22Rv1 (cell line): ENCODE measurements around the gene NRM.

Experiments
- H3K27ac ChIP-seq: fragments of 450-650 bp; 2 replicates; pipeline ENCODE4 v1.5.1; 2017
- ZFX ChIP-seq: fragments of 450-650 bp; IDR thresholded peaks from 2 replicates; pipeline ENCODE4 v1.6.1; 2017; ENCODE audit warnings: antibody characterized with exemption, borderline replicate concordance
- TF ChIP-seq, protein P1 (sequence below): fragments of 450-650 bp; IDR thresholded peaks from 2 replicates; pipeline ENCODE4 v1.5.1; 2017; ENCODE audit warnings: mild to moderate bottlenecking

The NRM gene, protein sequence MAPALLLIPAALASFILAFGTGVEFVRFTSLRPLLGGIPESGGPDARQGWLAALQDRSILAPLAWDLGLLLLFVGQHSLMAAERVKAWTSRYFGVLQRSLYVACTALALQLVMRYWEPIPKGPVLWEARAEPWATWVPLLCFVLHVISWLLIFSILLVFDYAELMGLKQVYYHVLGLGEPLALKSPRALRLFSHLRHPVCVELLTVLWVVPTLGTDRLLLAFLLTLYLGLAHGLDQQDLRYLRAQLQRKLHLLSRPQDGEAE

GRCh38 chr6:30690403-30691207 is at the start of gene NRM:
Gene NRM, minus strand, starts transcription at chr6:30690984. Its CDS starts 10 bp downstream, at chr6:30690974.
- peak within 1 kb of the TSS; percentile 90 for H3K27ac ChIP-seq
- TF ChIP-seq ZFX = no peak
- TF ChIP-seq, protein P1, sequence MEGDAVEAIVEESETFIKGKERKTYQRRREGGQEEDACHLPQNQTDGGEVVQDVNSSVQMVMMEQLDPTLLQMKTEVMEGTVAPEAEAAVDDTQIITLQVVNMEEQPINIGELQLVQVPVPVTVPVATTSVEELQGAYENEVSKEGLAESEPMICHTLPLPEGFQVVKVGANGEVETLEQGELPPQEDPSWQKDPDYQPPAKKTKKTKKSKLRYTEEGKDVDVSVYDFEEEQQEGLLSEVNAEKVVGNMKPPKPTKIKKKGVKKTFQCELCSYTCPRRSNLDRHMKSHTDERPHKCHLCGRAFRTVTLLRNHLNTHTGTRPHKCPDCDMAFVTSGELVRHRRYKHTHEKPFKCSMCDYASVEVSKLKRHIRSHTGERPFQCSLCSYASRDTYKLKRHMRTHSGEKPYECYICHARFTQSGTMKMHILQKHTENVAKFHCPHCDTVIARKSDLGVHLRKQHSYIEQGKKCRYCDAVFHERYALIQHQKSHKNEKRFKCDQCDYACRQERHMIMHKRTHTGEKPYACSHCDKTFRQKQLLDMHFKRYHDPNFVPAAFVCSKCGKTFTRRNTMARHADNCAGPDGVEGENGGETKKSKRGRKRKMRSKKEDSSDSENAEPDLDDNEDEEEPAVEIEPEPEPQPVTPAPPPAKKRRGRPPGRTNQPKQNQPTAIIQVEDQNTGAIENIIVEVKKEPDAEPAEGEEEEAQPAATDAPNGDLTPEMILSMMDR = no peak

GRCh38 chr6:30740540-30740870 is 49.7 kb upstream of the NRM start:
- TF ChIP-seq, protein P1 = no peak
- TF ChIP-seq ZFX = no peak
- H3K27ac ChIP-seq = no peak overlapping the region

DNA sequence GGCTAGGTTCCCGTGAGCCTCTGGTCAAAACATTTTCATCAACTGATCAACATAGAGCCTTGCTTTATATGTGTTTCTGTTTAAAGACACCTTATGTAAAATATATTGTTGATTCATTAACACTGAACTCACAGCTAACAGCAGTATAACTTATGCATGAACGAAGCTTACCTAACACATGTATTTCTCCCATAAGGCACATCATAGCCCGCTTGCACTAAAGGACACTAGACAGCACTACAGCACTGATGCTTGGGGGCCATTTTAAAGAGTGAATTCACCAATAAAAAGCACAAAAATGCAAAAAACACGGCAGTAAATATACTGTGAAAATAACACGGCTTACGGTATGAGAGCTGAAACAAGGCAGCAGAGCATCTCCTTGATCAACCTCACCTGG is 47.7 kb upstream of the NRM start:
- H3K27ac ChIP-seq = no peak overlapping the region
- no peak for TF ChIP-seq ZFX
- TF ChIP-seq, protein P1 = no peak

- no peak overlapping the region for H3K27ac ChIP-seq
Observed at GRCh38 chr6:30735668-30736314, 45.0 kb upstream of the NRM start.

GRCh38 chr6:30732237-30732943 is 41.6 kb upstream of the NRM start:
- no peak overlapping the region for H3K27ac ChIP-seq
- TF ChIP-seq, protein P1 = no peak
- TF ChIP-seq ZFX = no peak

More at GRCh38 chr6:30735668-30736314, 45.0 kb upstream of the NRM start:
- TF ChIP-seq ZFX = no peak
- TF ChIP-seq, protein P1 = no peak

DNA sequence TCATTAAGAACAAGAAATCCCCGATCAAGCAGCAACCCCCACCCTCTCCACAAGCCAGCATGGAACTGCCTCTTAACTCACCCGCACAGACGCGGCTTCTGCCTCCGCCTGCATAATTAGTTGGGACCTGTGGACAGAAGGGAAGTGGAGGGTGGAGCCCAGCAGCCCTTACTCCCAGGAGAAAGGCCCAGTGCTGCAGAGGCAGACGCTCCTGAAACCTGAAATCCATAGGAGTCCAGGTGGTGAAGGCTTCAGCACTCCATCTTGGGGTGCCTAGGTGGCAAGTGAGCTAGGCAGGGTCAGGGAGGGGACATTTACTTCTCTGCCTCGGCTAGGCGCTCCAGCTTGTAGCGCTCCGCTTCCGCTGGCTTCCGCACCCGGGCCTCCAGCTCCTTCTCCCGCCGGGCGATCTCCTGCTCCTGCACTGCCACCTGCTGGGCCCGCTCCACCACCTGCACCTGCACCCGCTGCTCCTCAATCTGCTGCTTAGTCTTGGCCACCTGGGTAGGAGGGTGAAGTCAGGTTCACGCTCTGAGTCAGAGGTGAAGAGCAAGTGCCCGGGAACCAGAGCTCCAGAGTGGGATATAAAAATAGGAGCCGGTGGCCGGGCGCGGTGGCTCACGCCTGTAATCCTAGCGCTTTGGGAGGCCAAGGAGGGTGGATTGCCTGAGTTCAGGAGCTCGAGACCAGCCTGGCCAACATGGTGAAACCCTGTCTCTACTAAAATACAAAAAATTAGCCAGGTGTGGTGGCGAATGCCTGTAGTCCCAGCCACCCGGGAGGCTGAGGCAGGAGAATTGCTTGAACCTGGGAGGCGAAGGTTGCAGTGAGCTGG is 40.0 kb upstream of the NRM start:
- H3K27ac ChIP-seq = no peak overlapping the region
- TF ChIP-seq, protein P1 = peak; percentile 85
- no peak for TF ChIP-seq ZFX
